B cell (primary cell): ENCODE results near the gene CDH20. TPM values are rescaled to one million over a fixed set of nuclear protein-coding genes. Genes with fewer than 3 reads are reported as not detected.

Experiments used
- ATAC-seq: fragments of 200-7000 bp; cut with Tn5 transposase; one replicate; pipeline ENCODE4 v1.10.0; 2021; ENCODE audit warnings: low read depth, mild to moderate bottlenecking, moderate number of reproducible peaks, moderate library complexity
- CTCF ChIA-PET: fragments of 350-600 bp; sonication (Branson Sonifier 250); formaldehyde crosslinking; loops from one replicate; lab custom pipeline; 2021; ENCODE audit warnings: antibody characterized with exemption, inconsistent platforms; lab: Charles Lee
- POLR2A ChIA-PET: fragments of 350-600 bp; sonication (Branson Sonifier 250); formaldehyde crosslinking; loops from one replicate; lab custom pipeline; 2021; ENCODE audit warnings: antibody characterized with exemption; lab: Charles Lee
- DNase-seq: peaks from one replicate; pipeline ENCODE4 v3.0.0; 2013
- H2AFZ ChIP-seq: 2 replicates; pipeline ENCODE4 v1.6.1; 2012; ENCODE audit warnings: mild to moderate bottlenecking, low read depth, low read length; ENCODE audit not compliant: insufficient read depth, poor library complexity, severe bottlenecking
- H3K27ac ChIP-seq, 2 donors: 1 replicate in 1 of 2; 2 replicates in 1 of 2; pipeline ENCODE4 v1.5.1; 2012 to 2013; ENCODE audit warnings: low read length in 2 of 2, mild to moderate bottlenecking in 2 of 2, moderate library complexity in 1 of 2
- H3K27me3 ChIP-seq, 4 experiments: fragments of 200-600 bp in 1 of 4; sonication (generic) in 1 of 4; replicated peaks in 1 of 4; 1 replicate in 2 of 4; 2 replicates in 2 of 4; pipeline versions ENCODE4 v1.6.1 to v1.7.0; 2013 to 2016; ENCODE audit warnings: low read length in 3 of 4, mild to moderate bottlenecking in 2 of 4, mixed read lengths in 1 of 4, moderate library complexity in 1 of 4; ENCODE audit not compliant: insufficient read depth in 4 of 4, control insufficient read depth in 3 of 4; ENCODE audit errors: control extremely low read depth in 1 of 4
- H3K36me3 ChIP-seq, 2 experiments: replicated peaks in 1 of 2; 1 replicate in 1 of 2; 2 replicates in 1 of 2; pipeline versions ENCODE4 v1.6.1 to v1.7.1; 2013; ENCODE audit warnings: low read length in 1 of 2; ENCODE audit not compliant: insufficient read depth in 2 of 2, control insufficient read depth in 1 of 2; ENCODE audit errors: control extremely low read depth in 1 of 2, extremely low read depth in 1 of 2
- H3K4me1 ChIP-seq, 2 donors: fragments of 200-600 bp in 1 of 2; sonication (generic) in 1 of 2; 1 replicate in 1 of 2; 2 replicates in 1 of 2; pipeline versions ENCODE4 v1.5.1 to v1.6.1; 2013 to 2017; ENCODE audit warnings: low read length in 2 of 2; ENCODE audit not compliant: control insufficient read depth in 2 of 2, insufficient read depth in 2 of 2
- H3K4me2 ChIP-seq: replicated peaks from 2 replicates; pipeline ENCODE3; 2012; ENCODE audit warnings: mild to moderate bottlenecking, low read depth, low read length; ENCODE audit not compliant: poor library complexity, severe bottlenecking
- H3K4me3 ChIP-seq, 5 experiments: fragments of 200-600 bp in 1 of 5; sonication (generic) in 1 of 5; 1 replicate in 3 of 5; 2 replicates in 2 of 5; pipeline versions ENCODE4 v1.5.1 to v1.7.0; 2011 to 2016; ENCODE audit warnings: low read length in 4 of 5, mild to moderate bottlenecking in 4 of 5, low read depth in 2 of 5, control low read depth in 1 of 5, moderate library complexity in 1 of 5; ENCODE audit not compliant: insufficient read depth in 1 of 5; ENCODE audit errors: control extremely low read depth in 1 of 5, extremely low read depth in 1 of 5
- H3K79me2 ChIP-seq: fragments of 200-600 bp; sonication (generic); one replicate; pipeline ENCODE4 v1.6.0; 2016; ENCODE audit warnings: low read length; ENCODE audit not compliant: control insufficient read depth, insufficient read depth
- H3K9ac ChIP-seq: fragments of 200-600 bp; sonication (generic); 2 replicates; pipeline ENCODE4 v1.6.1; 2017; ENCODE audit warnings: mild to moderate bottlenecking, low read length, moderate library complexity
- H3K9me3 ChIP-seq, 3 donors: one replicate each; pipeline versions ENCODE4 v1.6.1 to v1.7.1; 2013; ENCODE audit warnings: low read length in 2 of 3; ENCODE audit not compliant: control insufficient read depth in 2 of 3, insufficient read depth in 1 of 3; ENCODE audit errors: control extremely low read depth in 1 of 3
- H4K20me1 ChIP-seq: 2 replicates; pipeline ENCODE4 v1.6.0; 2012; ENCODE audit warnings: mild to moderate bottlenecking, low read length; ENCODE audit not compliant: insufficient read depth, control insufficient read depth, poor library complexity, severe bottlenecking
- H3K27ac Mint-ChIP-seq: one replicate; pipeline ENCODE4 v1.8.0; 2021; ENCODE audit warnings: mixed read lengths
- H3K27me3 Mint-ChIP-seq: one replicate; pipeline ENCODE4 v1.8.0; 2021; ENCODE audit warnings: mixed read lengths
- H3K4me1 Mint-ChIP-seq: one replicate; pipeline ENCODE4 v1.8.0; 2021; ENCODE audit warnings: mixed read lengths
- H3K4me3 Mint-ChIP-seq: one replicate; pipeline ENCODE4 v1.8.0; 2021; ENCODE audit warnings: mixed read lengths
- H3K9me3 Mint-ChIP-seq: one replicate; pipeline ENCODE4 v1.8.0; 2022; ENCODE audit warnings: mixed read lengths; ENCODE audit not compliant: insufficient read depth
- EZH2 ChIP-seq: IDR thresholded peaks from 2 replicates; pipeline ENCODE4 v1.6.1; 2012; ENCODE audit warnings: borderline replicate concordance, low read depth, mild to moderate bottlenecking, moderate library complexity, low read length; ENCODE audit not compliant: insufficient read depth, poor library complexity, severe bottlenecking
- WGBS: methylation state at CpG from one replicate; pipeline ENCODE4 v1.1.5; 2013; ENCODE audit warnings: missing lambda C conversion rate; ENCODE audit not compliant: insufficient coverage; 5-methylcytosine and 5-hydroxymethylcytosine counted together
- intact Hi-C: fragments of 100-400 bp; cut with micrococcal nuclease; formaldehyde crosslinking; loops from one replicate; pipeline ENCODE4 v1.10.0; 2022
- polyA plus RNA-seq: library from polyadenylated mRNA; depleted of rRNA; stranded (reverse); fragments of >200 nt; gene quantifications from 2 replicates; pipeline ENCODE4 v1.2.3, GENCODE V29; 2012
- total RNA-seq, 2 donors: library from RNA; stranded (reverse); fragments of 120-200 nt in 1 of 2; gene quantifications; 1 replicate in 1 of 2; 2 replicates in 1 of 2; pipeline versions ENCODE4 v1.2.3 to v1.2.4, GENCODE V29; 2013 to 2022
- TF ChIP-seq, protein P1 (sequence below): fragments of 200-600 bp; IDR thresholded peaks from one replicate; pipeline ENCODE4 v1.8.0; 2022; ENCODE audit warnings: antibody characterized with exemption, mild to moderate bottlenecking

Gene CDH20
- total and polyA plus RNA-seq, 2 donors (not counting 1 experiment from before 2014, with no cell fraction given): 0.09 TPM; not detected in 1

DNA sequence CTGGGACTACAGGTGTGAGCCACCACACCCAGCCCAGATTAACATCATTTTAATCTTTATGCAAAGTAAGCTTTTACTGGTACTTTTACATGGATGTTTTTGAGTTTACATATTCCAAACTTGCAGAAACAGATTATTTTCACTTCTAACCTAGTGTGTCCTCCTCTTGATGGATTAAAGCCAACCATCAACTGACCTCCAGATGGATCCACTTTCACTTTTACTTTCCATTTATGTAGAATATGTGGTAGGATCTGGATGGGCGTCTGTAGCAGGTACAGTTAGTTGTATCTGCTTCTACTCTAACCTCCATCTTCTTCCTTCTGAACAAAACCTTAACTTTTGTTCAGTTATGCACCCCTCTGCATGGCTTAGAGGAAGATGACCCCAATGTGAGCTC, 264.1 kb downstream of the CDH20 start:
- H3K4me3 ChIP-seq: no peak overlapping the region
- H3K4me1 ChIP-seq: no peaks in the 10 kb centered on the region
- no peak for ATAC-seq
- no peaks in the 10 kb centered on the region for H3K9me3 Mint-ChIP-seq
- DNase-seq: no peak
- H3K36me3 ChIP-seq: no peaks in the 10 kb centered on the region
- H3K9me3 ChIP-seq: no peaks in the 10 kb centered on the region
- no CpG with 5 or more reads among the region's 1 CpG for WGBS
- H3K9ac ChIP-seq: no peak overlapping the region
- intact Hi-C loops: no loop called here
- H3K27ac Mint-ChIP-seq: no peak overlapping the region
- no peaks in the 10 kb centered on the region for H3K79me2 ChIP-seq
- TF ChIP-seq, protein P1, sequence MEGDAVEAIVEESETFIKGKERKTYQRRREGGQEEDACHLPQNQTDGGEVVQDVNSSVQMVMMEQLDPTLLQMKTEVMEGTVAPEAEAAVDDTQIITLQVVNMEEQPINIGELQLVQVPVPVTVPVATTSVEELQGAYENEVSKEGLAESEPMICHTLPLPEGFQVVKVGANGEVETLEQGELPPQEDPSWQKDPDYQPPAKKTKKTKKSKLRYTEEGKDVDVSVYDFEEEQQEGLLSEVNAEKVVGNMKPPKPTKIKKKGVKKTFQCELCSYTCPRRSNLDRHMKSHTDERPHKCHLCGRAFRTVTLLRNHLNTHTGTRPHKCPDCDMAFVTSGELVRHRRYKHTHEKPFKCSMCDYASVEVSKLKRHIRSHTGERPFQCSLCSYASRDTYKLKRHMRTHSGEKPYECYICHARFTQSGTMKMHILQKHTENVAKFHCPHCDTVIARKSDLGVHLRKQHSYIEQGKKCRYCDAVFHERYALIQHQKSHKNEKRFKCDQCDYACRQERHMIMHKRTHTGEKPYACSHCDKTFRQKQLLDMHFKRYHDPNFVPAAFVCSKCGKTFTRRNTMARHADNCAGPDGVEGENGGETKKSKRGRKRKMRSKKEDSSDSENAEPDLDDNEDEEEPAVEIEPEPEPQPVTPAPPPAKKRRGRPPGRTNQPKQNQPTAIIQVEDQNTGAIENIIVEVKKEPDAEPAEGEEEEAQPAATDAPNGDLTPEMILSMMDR: no peak
- no peak for TF ChIP-seq EZH2
- H3K4me1 Mint-ChIP-seq: peaks cover 3% of the 10 kb centered on the region
- H3K27me3 Mint-ChIP-seq: peaks cover 14% of the 10 kb centered on the region
- CTCF ChIA-PET: no interaction called here
- POLR2A ChIA-PET: no interaction called here
- no peaks in the 10 kb centered on the region for H4K20me1 ChIP-seq
- no peak overlapping the region for H3K4me3 Mint-ChIP-seq
- no peak overlapping the region for H3K4me2 ChIP-seq
- H3K27me3 ChIP-seq: no peaks in the 10 kb centered on the region
- no peak overlapping the region for H2AFZ ChIP-seq
- no peak overlapping the region for H3K27ac ChIP-seq

DNA sequence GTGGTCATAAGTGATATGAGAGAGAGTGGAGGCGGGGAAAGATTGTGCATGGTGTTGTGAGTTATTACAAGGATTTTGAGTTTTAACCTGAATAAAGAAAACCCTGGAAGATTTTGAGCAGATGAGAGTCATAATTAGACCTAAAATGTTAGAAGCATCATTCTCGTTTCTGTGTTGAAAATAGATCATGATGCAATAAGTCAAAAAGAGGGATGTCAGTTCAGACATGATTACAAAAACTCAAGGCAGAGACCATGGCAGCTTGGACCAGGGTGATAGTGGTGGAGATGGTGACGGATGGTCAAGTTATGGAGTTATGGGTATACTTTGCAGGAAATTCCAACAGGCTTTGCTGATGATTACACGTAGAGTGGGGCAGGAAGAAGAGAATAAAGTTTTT, 267.2 kb downstream of the CDH20 start:
- Histone ChIP-seq H2AFZ (no peak overlapping the region), H3K4me1 (no peaks in the 10 kb centered on the region), H3K27me3 (no peaks in the 10 kb centered on the region), H3K4me2 (no peak overlapping the region), H3K27ac (no peak overlapping the region), H3K36me3 (no peaks in the 10 kb centered on the region), H3K9me3 (no peaks in the 10 kb centered on the region), H3K9ac (no peak overlapping the region), H4K20me1 (no peaks in the 10 kb centered on the region), H3K79me2 (no peaks in the 10 kb centered on the region), H3K4me3 (no peak overlapping the region)
- no peak for ATAC-seq
- no peak for DNase-seq
- Mint-ChIP-seq H3K27ac (no peak overlapping the region), H3K4me1 (peaks cover 3% of the 10 kb centered on the region), H3K4me3 (no peak overlapping the region), H3K9me3 (no peaks in the 10 kb centered on the region), H3K27me3 (peaks cover 27% of the 10 kb centered on the region)
- CTCF ChIA-PET: interaction anchor here (1.0 kb wide), 1 partner anchor 17 kb away, joined by 3 read pairs; no protein-coding TSS in a partner anchor
- WGBS: 88% methylated on average over 4 of the region's 4 CpGs
- POLR2A ChIA-PET: no interaction called here
- TF ChIP-seq EZH2: no peak
- TF ChIP-seq, protein P1: no peak
- intact Hi-C loops: no loop called here
